ENCODE results near the gene SMIM45.

Gene SMIM45

DNA sequence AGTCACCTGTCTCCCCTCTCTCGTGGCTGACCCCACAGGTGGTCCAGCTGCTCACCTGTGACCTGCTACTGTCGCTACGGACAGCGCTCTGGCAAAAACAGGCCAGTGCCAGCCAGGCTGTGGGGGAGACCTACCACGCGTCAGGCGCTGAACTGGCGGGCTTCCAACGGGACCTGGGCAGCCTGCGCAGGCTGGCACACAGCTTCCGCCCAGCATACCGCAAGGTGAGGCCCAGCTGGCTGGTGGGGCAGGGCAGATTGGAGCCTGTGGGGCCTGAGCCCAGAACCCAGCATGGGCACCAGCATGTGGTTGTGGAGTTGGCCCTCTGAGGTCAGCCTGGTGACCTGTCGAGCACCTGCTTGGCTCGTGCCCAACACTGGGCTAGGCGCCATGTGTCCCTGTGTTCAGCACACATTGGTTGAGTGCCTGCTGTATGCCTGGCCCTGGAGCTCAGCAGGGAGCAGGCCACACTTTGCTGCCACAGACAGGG, 49.0 kb upstream of the SMIM45 start (continued):
- peak; percentile 94 for TF ChIP-seq SCRT1 (tag by site-specific recombination; IDR thresholded peaks at IDR 0.05; ENCODE audit: borderline replicate concordance)
- TF ChIP-seq ZNF121 (tag by site-specific recombination; IDR thresholded peaks at IDR 0.05) = no peak
- TF ChIP-seq ZNF157 (tag by site-specific recombination; IDR thresholded peaks at IDR 0.05) = no peak
- TF ChIP-seq ZNF391 (tag by site-specific recombination; IDR thresholded peaks at IDR 0.05; ENCODE audit: borderline replicate concordance, low read depth) = no peak
- TF ChIP-seq ZBTB20 (tag by site-specific recombination; IDR thresholded peaks at IDR 0.05) = no peak
- TF ChIP-seq, protein P1, sequence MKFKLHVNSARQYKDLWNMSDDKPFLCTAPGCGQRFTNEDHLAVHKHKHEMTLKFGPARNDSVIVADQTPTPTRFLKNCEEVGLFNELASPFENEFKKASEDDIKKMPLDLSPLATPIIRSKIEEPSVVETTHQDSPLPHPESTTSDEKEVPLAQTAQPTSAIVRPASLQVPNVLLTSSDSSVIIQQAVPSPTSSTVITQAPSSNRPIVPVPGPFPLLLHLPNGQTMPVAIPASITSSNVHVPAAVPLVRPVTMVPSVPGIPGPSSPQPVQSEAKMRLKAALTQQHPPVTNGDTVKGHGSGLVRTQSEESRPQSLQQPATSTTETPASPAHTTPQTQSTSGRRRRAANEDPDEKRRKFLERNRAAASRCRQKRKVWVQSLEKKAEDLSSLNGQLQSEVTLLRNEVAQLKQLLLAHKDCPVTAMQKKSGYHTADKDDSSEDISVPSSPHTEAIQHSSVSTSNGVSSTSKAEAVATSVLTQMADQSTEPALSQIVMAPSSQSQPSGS (tag by site-specific recombination; IDR thresholded peaks at IDR 0.05; ENCODE audit: low read depth) = no peak
- no peak for TF ChIP-seq ZNF174 (tag by site-specific recombination; IDR thresholded peaks at IDR 0.05)
- no peak for TF ChIP-seq ZNF629 (tag by site-specific recombination; IDR thresholded peaks at IDR 0.05)
- peak; percentile 88; the same call in 1 of the 2 replicates for TF ChIP-seq ZNF792 (tag by site-specific recombination; IDR thresholded peaks at IDR 0.05)
- TF ChIP-seq TRIM28 (IDR thresholded peaks at IDR 0.05; ENCODE audit: borderline replicate concordance, low read length) = no peak
- no peak for TF ChIP-seq ZNF529 (tag by site-specific recombination; IDR thresholded peaks at IDR 0.05; ENCODE audit: insufficient replicate concordance)
- TF ChIP-seq ZNF350 (tag by site-specific recombination; IDR thresholded peaks at IDR 0.05) = no peak
- no peak for TF ChIP-seq SP3 (tag by site-specific recombination; IDR thresholded peaks at IDR 0.05)
- TF ChIP-seq, protein P2, sequence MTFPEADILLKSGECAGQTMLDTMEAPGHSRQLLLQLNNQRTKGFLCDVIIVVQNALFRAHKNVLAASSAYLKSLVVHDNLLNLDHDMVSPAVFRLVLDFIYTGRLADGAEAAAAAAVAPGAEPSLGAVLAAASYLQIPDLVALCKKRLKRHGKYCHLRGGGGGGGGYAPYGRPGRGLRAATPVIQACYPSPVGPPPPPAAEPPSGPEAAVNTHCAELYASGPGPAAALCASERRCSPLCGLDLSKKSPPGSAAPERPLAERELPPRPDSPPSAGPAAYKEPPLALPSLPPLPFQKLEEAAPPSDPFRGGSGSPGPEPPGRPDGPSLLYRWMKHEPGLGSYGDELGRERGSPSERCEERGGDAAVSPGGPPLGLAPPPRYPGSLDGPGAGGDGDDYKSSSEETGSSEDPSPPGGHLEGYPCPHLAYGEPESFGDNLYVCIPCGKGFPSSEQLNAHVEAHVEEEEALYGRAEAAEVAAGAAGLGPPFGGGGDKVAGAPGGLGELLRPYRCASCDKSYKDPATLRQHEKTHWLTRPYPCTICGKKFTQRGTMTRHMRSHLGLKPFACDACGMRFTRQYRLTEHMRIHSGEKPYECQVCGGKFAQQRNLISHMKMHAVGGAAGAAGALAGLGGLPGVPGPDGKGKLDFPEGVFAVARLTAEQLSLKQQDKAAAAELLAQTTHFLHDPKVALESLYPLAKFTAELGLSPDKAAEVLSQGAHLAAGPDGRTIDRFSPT (tag by site-specific recombination; IDR thresholded peaks at IDR 0.05) = peak; percentile 81

DNA sequence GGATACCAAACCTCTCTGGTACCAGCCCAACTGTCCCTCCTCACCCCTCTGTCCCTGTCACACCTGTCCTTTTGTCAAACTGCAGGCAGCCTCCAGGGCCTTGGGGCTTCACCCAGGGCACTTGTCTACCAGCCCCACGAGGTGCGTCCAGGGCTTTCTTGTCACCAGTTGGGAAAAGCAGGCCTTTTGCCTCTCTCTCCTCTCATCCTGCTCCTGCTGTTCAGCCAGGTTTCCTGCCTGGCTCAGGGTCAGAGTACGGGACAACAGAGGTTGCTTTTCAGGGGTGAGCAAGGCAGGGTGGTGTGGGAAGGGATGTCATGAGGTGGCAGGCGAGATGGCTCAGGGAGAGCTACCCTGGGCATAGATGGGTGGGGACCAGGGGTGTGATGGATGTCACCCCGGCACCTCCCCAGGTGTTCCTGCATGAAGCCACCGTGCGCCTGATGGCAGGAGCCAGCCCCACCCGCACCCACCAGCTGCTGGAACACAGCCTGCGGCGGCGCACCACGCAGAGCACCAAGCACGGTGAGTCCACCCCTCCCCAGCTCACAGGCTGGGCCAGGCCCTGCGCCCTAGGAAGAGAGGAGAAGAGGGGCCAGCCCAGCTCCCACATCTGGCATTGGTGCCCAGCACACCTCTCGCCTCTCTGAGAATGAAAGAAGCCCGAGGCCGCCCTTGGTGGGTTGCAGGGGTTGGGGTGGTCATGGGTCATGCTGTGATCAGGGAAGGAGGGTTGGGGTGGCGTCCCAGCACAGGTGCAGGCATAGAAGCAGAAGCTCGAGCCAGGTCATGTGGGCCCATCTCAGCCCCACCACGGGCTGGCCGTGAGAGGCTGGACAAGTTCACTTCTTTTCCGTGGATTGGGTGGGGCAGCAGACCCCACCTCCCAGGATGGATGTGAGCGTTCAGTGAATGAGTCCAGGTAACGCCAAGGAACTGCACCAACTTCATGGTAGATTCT, 47.2 kb upstream of the SMIM45 start:
- ChIA-PET POLR2A (no interaction called here), CTCF (interaction anchor here (0.9 to 2.9 kb wide), 3 partner anchors 36 to 208 kb away, joined by 3 to 13 read pairs (median 4); no protein-coding TSS in a partner anchor)
- no peak overlapping the region for H3K27ac ChIP-seq (ENCODE audit: extremely low read depth, low read depth, low read length)
- H3K4me1 ChIP-seq (ENCODE audit: control insufficient read depth, insufficient read depth, low read length) = no peaks in the 10 kb centered on the region
- no peak overlapping the region for H3K4me3 ChIP-seq (ENCODE audit: low read depth, low read length)
- peaks cover 6 to 74% of the 10 kb centered on the region in 2 experiments; a peak in 2 of 3 replicates for H3K36me3 ChIP-seq (ENCODE audit: control insufficient read depth in 2 of 2, insufficient read depth in 1 of 2, low read length in 2 of 2)
- no peaks in the 10 kb centered on the region for H3K9me3 ChIP-seq (ENCODE audit: control insufficient read depth, insufficient read depth, low read depth, low read length)
- TF ChIP-seq ZBTB48 (tag by site-specific recombination; IDR thresholded peaks at IDR 0.05) = no peak
- TF ChIP-seq ZNF76 (tag by site-specific recombination; IDR thresholded peaks at IDR 0.05; ENCODE audit: borderline replicate concordance, low read depth) = no peak
- TF ChIP-seq, protein P3, sequence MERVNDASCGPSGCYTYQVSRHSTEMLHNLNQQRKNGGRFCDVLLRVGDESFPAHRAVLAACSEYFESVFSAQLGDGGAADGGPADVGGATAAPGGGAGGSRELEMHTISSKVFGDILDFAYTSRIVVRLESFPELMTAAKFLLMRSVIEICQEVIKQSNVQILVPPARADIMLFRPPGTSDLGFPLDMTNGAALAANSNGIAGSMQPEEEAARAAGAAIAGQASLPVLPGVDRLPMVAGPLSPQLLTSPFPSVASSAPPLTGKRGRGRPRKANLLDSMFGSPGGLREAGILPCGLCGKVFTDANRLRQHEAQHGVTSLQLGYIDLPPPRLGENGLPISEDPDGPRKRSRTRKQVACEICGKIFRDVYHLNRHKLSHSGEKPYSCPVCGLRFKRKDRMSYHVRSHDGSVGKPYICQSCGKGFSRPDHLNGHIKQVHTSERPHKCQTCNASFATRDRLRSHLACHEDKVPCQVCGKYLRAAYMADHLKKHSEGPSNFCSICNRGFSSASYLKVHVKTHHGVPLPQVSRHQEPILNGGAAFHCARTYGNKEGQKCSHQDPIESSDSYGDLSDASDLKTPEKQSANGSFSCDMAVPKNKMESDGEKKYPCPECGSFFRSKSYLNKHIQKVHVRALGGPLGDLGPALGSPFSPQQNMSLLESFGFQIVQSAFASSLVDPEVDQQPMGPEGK (tag by site-specific recombination; IDR thresholded peaks at IDR 0.05) = no peak
- no peak for TF ChIP-seq ZNF16 (tag by site-specific recombination; IDR thresholded peaks at IDR 0.05; ENCODE audit: low read depth)
- TF ChIP-seq ZNF626 (tag by site-specific recombination; IDR thresholded peaks at IDR 0.05) = no peak
- TF ChIP-seq ZNF157 (tag by site-specific recombination; IDR thresholded peaks at IDR 0.05) = no peak
- TF ChIP-seq ZSCAN30 (tag by site-specific recombination; IDR thresholded peaks at IDR 0.05) = no peak
- TF ChIP-seq, protein P4, sequence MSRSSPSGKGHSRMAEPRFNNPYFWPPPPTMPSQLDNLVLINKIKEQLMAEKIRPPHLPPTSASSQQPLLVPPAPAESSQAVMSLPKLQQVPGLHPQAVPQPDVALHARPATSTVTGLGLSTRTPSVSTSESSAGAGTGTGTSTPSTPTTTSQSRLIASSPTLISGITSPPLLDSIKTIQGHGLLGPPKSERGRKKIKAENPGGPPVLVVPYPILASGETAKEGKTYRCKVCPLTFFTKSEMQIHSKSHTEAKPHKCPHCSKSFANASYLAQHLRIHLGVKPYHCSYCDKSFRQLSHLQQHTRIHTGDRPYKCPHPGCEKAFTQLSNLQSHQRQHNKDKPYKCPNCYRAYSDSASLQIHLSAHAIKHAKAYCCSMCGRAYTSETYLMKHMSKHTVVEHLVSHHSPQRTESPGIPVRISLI (tag by site-specific recombination; IDR thresholded peaks at IDR 0.05) = no peak
- TF ChIP-seq MEIS1 (CRISPR knock-in tag; IDR thresholded peaks at IDR 0.05; ENCODE audit: borderline replicate concordance) = no peak
- TF ChIP-seq, protein P5, sequence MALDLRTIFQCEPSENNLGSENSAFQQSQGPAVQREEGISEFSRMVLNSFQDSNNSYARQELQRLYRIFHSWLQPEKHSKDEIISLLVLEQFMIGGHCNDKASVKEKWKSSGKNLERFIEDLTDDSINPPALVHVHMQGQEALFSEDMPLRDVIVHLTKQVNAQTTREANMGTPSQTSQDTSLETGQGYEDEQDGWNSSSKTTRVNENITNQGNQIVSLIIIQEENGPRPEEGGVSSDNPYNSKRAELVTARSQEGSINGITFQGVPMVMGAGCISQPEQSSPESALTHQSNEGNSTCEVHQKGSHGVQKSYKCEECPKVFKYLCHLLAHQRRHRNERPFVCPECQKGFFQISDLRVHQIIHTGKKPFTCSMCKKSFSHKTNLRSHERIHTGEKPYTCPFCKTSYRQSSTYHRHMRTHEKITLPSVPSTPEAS (tag by site-specific recombination; IDR thresholded peaks at IDR 0.05) = no peak
- TF ChIP-seq, protein P6, sequence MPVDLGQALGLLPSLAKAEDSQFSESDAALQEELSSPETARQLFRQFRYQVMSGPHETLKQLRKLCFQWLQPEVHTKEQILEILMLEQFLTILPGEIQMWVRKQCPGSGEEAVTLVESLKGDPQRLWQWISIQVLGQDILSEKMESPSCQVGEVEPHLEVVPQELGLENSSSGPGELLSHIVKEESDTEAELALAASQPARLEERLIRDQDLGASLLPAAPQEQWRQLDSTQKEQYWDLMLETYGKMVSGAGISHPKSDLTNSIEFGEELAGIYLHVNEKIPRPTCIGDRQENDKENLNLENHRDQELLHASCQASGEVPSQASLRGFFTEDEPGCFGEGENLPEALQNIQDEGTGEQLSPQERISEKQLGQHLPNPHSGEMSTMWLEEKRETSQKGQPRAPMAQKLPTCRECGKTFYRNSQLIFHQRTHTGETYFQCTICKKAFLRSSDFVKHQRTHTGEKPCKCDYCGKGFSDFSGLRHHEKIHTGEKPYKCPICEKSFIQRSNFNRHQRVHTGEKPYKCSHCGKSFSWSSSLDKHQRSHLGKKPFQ (tag by site-specific recombination; IDR thresholded peaks at IDR 0.05) = no peak
- no peak for TF ChIP-seq BCL11B (tag by site-specific recombination; IDR thresholded peaks at IDR 0.05; ENCODE audit: low read depth)
- no peak for TF ChIP-seq SP3 (tag by site-specific recombination; IDR thresholded peaks at IDR 0.05)
